Measurements from ENCODE around the gene ZBTB7C.

The ZBTB7C gene

DNA sequence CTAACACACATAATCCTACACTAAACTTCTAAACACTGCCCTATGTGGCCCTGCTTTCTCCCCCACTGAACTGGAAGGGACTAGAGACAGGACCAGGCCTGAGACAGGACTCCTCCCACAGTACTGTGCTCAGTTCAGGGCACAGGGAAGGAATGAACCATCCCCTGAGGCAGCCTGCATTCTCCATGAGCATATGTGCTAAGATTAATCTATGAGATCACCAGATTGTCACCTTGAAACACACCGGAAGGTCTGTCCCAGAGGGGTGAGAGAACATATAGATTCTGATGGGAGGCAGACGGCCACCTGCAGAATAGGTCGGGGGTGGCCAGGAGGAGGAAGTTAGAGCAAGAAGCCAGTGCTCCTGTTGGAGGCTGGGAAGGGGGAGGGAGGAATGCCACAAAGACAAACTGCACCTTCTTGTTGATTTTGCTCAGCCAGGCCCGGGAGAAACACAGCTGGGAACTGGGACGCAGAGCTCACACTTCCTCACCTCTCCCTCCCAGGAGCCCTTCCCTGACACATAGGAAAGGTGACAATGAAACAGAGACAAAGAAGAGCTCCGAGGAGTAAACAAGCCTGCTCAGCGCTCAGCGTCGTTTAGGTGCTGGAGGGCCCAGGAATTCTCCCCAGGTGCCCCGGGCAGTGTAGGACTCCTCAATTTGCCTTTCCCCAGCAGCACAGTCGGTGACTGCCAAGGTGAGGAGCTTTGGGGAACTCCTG is 52.1 kb downstream of the ZBTB7C start:
- peaks cover 20% of the 10 kb centered on the region for H3K27me3 ChIP-seq (ENCODE audit: insufficient read depth, low read length, poor library complexity)
- no peak for ATAC-seq (ENCODE audit: insufficient read depth, low read depth)
- H4K20me1 ChIP-seq (ENCODE audit: insufficient read depth, low read length) = no peaks in the 10 kb centered on the region; the same call in 1 of the 2 replicates
- no peak overlapping the region for H3K4me3 ChIP-seq (ENCODE audit: low read depth in 1 of 2, low read length in 2 of 2)
- H3K9ac ChIP-seq (ENCODE audit: low read depth, low read length) = no peak overlapping the region
- no peaks in the 10 kb centered on the region for H3K36me3 ChIP-seq (ENCODE audit: insufficient read depth, low read length)
- no peak for DNase-seq
- H3K4me2 ChIP-seq (ENCODE audit: insufficient read depth, low read length) = no peak overlapping the region
- no peaks in the 10 kb centered on the region for H3K4me1 ChIP-seq (ENCODE audit: insufficient read depth, low read length)
- TF ChIP-seq EZH2 (IDR thresholded peaks at IDR 0.05; ENCODE audit: borderline replicate concordance, low read depth, low read length, severe bottlenecking) = no peak
- TF ChIP-seq CTCF (IDR thresholded peaks at IDR 0.05; ENCODE audit: borderline replicate concordance, extremely low read depth, low read length, poor library complexity, severe bottlenecking) = no peak
- H2AFZ ChIP-seq (ENCODE audit: low read depth, low read length) = no peak overlapping the region
- no peaks in the 10 kb centered on the region for H3K79me2 ChIP-seq (ENCODE audit: insufficient read depth, low read length)
- no peak overlapping the region for H3K27ac ChIP-seq (ENCODE audit: low read length)
- H3K9me3 ChIP-seq (ENCODE audit: insufficient read depth, low read length, severe bottlenecking) = no peaks in the 10 kb centered on the region

DNA sequence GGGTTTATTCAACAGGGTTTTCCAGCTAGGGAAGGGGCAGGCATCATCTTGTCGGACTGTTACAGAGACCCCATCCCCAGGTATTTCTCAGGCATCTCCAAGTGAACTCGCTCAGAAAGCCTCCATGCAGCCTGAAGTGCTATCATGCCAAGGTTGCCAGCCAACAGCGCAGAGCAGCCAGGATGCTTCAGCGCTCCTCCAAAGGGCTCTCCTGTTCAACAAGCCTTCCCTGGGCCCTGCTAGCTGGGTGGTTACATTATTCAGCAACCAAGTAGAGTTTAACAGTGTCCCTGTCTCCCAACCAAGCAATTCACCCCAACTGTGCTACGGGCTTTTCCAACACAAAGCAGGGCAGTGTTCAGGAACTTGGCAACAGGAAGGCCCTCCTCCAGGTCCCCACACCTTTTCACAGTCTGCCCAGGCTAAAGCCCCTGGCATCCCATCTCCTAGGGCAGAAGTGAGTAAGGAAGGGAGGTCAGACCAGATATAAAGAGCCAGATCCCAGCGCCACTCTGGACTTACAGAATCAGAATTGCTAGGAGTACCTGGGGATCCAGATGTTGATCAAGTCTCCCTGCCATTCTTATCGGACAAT is 52.9 kb downstream of the ZBTB7C start:
- Histone ChIP-seq H3K27ac (ENCODE audit: low read length) (no peak overlapping the region), H3K4me1 (ENCODE audit: insufficient read depth, low read length) (no peaks in the 10 kb centered on the region), H4K20me1 (ENCODE audit: insufficient read depth, low read length) (no peaks in the 10 kb centered on the region; the same call in 1 of the 2 replicates), H3K36me3 (ENCODE audit: insufficient read depth, low read length) (no peaks in the 10 kb centered on the region), H3K79me2 (ENCODE audit: insufficient read depth, low read length) (no peaks in the 10 kb centered on the region), H3K4me3 (ENCODE audit: low read depth in 1 of 2, low read length in 2 of 2) (no peak overlapping the region), H3K4me2 (ENCODE audit: insufficient read depth, low read length) (no peak overlapping the region), H3K9me3 (ENCODE audit: insufficient read depth, low read length, severe bottlenecking) (no peaks in the 10 kb centered on the region), H3K27me3 (ENCODE audit: insufficient read depth, low read length, poor library complexity) (peaks cover 16% of the 10 kb centered on the region), H2AFZ (ENCODE audit: low read depth, low read length) (no peak overlapping the region), H3K9ac (ENCODE audit: low read depth, low read length) (no peak overlapping the region)
- TF ChIP-seq CTCF (IDR thresholded peaks at IDR 0.05; ENCODE audit: borderline replicate concordance, extremely low read depth, low read length, poor library complexity, severe bottlenecking) (no peak), EZH2 (IDR thresholded peaks at IDR 0.05; ENCODE audit: borderline replicate concordance, low read depth, low read length, severe bottlenecking) (no peak)
- DNase-seq (no peak), ATAC-seq (ENCODE audit: insufficient read depth, low read depth) (no peak)

GRCh38 chr18:48355276-48356115 is 53.7 kb downstream of the ZBTB7C start:
- peaks cover 16% of the 10 kb centered on the region for H3K27me3 ChIP-seq (ENCODE audit: insufficient read depth, low read length, poor library complexity)
- H3K4me1 ChIP-seq (ENCODE audit: insufficient read depth, low read length) = no peaks in the 10 kb centered on the region
- no peak for TF ChIP-seq EZH2 (IDR thresholded peaks at IDR 0.05; ENCODE audit: borderline replicate concordance, low read depth, low read length, severe bottlenecking)
- TF ChIP-seq CTCF (IDR thresholded peaks at IDR 0.05; ENCODE audit: borderline replicate concordance, extremely low read depth, low read length, poor library complexity, severe bottlenecking) = no peak
- H4K20me1 ChIP-seq (ENCODE audit: insufficient read depth, low read length) = no peaks in the 10 kb centered on the region; the same call in 1 of the 2 replicates
- H3K4me3 ChIP-seq (ENCODE audit: low read depth in 1 of 2, low read length in 2 of 2) = no peak overlapping the region
- H3K9ac ChIP-seq (ENCODE audit: low read depth, low read length) = no peak overlapping the region
- H3K79me2 ChIP-seq (ENCODE audit: insufficient read depth, low read length) = no peaks in the 10 kb centered on the region
- H3K4me2 ChIP-seq (ENCODE audit: insufficient read depth, low read length) = no peak overlapping the region
- no peaks in the 10 kb centered on the region for H3K36me3 ChIP-seq (ENCODE audit: insufficient read depth, low read length)
- no peak overlapping the region for H3K27ac ChIP-seq (ENCODE audit: low read length)
- DNase-seq (no peak), ATAC-seq (ENCODE audit: insufficient read depth, low read depth) (no peak)
- H2AFZ ChIP-seq (ENCODE audit: low read depth, low read length) = no peak overlapping the region
- no peaks in the 10 kb centered on the region for H3K9me3 ChIP-seq (ENCODE audit: insufficient read depth, low read length, severe bottlenecking)
